T-helper 1 cell (primary cell): ENCODE results near the gene BHLHE40.

ENCODE experiments used
- DNase-seq, 5 donors: peaks; one replicate each; pipeline ENCODE4 v3.0.0-alpha.2; 2012 to 2020

The BHLHE40 gene

DNA sequence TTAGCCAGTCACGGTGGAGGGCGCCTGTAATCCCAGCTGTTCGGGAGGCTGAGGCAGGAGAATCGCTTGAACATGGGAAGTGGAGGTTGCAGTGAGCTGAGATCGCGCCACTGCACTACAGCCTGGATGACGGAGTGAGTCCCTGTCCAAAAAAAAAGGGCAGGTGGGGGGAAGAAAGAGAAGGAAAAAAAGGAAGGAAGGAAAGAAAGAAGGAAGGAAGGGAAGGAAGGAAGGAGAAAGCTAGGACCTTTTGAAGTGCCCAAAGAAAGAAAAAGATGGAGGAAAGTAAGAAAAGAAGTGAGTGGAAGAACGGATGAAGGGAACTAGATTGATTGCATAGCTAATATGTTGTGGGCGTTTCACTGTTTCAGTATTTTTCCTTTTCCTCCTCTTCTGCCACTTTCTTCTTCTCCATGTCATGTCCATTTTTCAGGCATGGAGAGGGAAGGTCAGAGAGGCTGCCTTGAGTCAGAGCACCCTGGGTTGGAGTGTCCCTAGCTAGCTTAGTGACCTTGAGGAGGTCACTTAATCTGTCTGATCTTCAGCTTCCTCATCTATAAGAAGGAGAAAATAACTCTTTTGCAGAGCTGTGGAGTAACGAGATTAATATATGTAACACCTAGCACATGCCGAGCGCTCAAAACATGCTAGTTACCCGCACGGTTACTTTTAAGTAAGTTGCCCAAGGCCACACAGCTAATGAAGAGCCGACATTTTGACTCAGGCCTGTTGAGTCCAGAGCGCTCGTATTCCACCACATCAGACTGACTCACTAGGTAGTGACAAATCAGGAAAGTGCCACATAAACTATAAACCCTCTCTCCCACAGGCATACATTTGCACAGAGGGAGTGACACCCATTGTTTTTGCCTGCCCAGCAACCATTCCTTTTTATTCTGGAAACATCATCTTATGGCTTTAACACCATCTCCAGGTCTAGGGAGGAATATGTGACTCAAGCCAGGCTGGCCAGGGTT is 42.2 kb downstream of the BHLHE40 start:
- DNase-seq, result peak in 1 of 5 donors; percentile 41

GRCh38 chr3:5022187-5022965 is 43.1 kb downstream of the BHLHE40 start:
- peak in 1 of 5 donors; percentile 79 for DNase-seq

GRCh38 chr3:5022966-5023776 is 43.9 kb downstream of the BHLHE40 start:
- no peak for DNase-seq

GRCh38 chr3:5023777-5024346 is 44.6 kb downstream of the BHLHE40 start:
- DNase-seq, result no peak

DNA sequence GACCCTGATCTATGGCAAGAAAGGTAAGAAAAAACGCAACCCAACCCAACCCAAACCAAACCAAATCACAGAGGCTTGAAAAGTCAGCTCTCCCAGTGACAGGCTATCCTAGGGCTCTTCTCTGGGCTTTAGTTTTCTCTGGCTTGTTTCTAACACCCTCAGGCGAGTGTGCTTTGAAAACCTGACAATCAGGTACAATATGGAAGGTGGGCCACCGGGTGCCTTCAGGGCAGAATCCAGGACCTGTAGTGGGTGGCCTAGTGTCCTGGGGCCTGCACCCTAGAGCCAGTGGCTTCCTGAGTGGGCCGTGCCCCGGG is 46.8 kb downstream of the BHLHE40 start:
- no peak for DNase-seq

DNA sequence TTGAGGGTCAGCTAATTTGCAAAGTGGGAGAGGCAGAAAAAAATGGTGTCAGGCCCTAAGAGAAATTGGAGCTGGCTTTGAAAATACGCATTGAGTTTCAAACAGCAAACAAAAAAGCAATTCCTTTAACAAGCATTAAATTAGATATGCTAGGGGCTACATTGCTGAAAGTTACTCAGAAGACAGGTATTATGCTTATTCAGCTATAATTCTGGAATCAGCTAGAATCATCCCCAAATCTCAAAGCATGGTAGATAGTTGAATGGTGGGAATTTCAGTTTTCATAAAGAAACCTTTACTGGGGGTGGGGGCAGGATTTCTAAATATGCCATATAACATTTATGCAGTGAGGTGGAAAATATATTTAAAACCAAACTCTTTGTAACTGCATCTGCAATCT is 50.5 kb downstream of the BHLHE40 start:
- no peak for DNase-seq

DNA sequence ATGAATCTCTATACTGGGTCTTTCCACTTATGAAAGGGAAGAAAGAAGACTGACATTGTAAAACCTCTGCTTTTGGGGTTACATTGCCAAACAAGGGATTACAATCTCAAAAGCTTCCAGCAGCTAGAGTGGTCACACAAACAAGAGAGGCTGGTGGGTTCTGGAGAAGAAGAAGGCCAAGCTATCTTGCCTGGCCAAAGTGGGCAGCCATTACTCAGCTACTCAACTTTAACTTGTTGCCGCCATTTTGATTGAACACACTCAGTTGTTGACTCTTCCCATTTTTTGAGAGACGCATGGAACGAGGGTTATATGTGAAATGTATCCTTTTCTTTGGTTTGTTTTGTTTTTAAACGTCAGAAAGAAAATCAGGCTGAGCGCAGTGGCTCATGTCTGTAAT is 50.9 kb downstream of the BHLHE40 start:
- DNase-seq, result no peak

GRCh38 chr3:5032844-5033243 is 53.6 kb downstream of the BHLHE40 start:
- no peak for DNase-seq
